CD4-positive, alpha-beta T cell treated with Interleukin-10 for 1 hour (primary cell): ENCODE data around the gene GET4.

Experiments
- DNase-seq: peaks from one replicate; pipeline ENCODE4 v3.0.0-alpha.2; 2020

GET4 gene

DNA sequence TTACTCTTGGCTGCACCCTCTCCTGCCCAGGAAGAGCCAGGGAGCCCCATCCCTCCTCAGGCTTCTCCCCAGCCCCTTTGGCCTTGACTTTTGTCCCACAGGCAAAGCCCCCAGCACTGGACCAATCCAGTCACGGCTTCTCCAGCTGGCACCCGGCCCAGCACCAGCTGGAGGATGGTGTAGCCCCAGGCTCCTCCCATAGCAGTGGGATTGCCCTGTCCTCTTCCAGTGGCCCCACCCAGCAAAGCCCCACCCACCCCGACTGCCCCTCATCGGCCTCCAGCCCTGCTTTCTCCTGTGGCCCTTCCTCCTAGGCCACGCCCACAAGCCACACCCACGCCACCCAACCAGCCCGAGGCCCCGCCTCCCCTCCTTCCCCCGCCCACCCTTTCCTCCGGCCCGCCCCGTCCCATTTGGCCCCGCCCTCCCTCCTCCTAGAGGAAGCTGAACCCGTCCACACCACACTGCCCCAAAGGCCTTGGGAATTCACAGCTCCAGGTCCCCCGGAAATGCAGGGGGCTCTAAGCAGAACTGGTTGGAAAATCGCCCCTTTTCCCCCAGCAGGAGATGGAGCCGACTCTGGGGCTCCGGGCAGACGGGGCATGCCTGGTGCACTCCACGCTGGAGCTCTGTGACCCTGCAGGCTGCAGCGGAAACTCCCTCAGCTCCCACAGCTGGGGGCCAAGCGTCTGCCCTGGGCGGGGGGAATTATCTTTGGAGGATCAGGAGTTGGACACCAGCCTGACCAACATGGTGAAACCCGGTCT lies 25.2 kb downstream of the GET4 start:
- DNase-seq: peak; percentile 53

DNA sequence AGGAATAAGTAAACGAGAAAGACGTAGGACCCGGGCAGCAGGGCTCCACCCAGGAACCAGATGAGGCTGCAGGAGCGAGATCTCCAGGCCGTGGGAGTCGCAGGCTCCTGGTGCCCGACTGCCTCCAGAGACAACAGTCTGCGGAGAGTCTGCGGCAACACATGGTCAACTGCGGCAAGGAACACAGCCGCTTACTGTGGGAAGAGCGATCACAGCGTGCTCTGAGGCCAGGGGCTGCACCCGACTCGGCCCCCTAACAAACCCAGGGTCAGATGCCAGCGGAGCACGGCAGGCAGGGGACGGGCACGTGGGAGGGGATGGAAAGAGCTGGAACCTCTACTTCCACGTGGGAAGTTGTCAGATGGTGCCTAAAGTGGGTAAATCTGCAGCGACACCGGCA lies 26.6 kb downstream of the GET4 start:
- no peak for DNase-seq

DNA sequence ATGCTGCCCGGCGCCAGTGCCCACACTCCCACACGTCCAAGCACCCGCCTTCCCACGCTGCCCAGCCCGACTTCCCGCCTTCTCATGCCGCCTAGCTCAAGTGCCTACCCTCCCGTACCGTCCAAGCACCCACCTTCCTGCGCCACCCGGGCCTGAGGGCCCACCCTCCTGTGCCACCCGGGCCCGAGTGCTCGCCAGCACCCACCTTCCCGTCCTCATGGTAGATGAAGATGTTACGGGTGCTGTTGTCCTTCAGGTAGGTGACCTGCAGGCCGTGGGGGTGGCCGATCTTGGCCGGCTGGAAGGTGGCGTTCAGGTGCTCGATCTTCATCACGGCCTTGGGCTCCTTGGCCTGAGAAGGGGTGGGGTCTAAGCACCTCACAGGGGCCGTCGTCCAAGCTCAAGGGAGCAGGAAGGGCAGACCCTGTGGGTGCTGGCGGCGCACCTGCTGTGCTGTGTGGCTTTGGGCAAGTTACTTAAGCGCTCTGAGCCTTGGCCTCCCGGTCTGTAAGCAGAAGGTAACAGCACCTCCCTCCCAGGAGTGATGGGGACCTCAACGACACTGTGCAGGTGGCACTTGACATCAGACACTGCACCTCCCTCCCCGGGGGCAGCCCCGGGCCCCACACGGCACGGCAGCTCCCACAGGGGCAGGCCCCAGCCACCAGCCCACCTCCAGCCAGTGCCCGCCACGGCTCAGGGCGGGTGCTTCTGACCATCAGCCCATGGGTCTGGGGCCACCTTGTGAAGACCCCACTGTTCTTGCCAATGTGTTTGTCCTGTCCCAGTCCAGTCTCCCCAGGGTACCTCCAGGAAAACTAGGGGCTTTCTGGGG lies 27.8 kb downstream of the GET4 start:
- no peak for DNase-seq

DNA sequence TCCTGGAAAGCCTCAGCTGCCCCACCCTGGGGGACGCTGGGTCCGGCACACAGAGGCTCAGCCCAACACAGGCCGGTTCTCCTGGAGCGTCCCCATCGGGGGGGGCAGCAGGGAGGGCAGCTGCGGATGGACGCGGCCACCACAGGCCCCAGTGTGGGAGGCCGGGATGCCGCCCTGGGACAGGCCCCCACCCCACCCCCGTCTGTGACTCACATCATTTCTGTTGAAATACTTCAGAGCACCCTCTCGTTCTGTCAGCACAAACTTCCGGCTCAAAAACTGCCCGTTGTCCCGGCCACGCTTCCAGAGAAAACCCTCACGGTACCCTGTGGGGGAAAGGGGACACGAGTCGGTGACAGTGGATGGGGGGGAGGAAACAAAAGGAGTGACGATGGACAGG lies 28.5 kb downstream of the GET4 start:
- no peak for DNase-seq

DNA sequence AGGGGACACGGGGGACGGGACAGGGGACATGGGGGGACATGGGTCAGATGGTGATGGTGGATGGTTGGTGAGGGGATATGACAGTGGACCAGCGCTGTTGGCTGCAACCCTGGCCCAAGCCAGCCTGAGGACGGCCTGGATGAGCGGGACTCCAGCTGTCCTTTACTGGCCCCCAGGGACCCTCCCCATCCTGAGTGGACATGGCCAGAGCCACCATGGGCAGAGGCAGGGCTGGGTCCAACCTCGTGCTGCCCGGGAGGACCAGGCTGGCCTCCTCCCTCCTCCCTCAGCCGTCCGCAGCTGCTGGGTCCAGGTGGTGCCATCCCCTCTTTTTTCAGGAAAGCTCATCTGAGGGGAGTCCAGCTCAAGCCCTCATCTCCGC lies 30.4 kb downstream of the GET4 start:
- DNase-seq: no peak

DNA sequence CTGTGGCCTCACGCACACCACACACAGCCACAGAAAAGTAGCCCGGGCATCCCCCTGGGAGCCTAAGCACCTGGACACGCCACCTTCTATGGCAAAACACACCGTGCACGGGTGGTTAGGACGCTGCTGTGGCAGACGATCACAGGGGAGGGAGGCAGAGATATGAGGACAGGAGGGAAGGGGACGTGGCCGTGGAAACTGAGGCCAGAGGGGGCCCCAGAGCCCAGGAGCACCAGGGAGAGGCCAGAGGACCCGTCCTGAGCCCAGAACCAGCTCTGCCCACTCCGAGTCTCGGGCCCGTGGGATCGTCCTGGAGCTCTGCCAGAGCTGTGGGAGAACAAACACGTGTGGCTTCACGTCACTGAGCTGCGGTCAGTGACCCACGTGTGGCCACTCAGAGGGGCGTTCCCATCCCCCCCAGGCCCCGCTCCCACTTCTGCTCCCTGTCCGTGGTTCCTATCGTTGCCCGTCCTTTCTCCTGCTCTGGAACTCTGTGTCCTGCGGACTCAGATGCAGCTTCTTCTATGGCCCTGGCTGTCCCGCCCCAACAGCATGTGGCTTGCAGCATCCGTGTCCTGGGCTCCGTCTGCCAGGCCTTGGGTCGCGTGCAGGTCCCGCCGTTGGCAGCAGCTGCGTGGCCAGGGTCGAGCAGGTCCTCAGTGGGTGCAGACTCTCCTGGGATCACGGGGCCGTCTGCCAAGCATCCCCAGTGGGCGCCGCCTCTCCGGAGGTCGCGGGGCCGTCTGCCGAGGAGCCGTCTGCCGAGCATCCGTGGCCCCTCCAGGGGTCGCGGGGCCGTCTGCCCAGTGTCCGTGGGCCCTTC lies 31.0 kb downstream of the GET4 start:
- DNase-seq: peak; percentile 41

DNA sequence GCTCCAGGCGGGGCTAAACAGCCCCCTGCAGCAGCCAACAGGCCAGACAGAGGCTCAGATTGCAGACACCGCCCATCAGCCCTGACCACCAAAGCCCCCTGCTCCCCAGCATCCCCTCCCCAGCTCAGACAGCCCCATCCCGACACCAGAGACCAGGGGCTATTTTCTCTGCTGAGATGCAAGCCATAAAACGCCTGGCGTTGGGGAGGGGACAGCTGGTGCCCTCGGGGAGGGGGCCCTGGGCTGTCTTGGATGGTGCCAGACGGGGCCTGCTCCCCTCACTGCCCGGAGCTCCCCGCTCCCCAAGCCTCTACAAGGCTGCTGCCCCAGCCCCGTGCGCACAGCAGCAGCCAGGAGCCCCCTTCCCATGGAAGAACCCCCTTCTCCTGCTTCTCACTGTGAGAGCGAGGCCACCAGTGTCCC lies 31.8 kb downstream of the GET4 start:
- no peak for DNase-seq

DNA sequence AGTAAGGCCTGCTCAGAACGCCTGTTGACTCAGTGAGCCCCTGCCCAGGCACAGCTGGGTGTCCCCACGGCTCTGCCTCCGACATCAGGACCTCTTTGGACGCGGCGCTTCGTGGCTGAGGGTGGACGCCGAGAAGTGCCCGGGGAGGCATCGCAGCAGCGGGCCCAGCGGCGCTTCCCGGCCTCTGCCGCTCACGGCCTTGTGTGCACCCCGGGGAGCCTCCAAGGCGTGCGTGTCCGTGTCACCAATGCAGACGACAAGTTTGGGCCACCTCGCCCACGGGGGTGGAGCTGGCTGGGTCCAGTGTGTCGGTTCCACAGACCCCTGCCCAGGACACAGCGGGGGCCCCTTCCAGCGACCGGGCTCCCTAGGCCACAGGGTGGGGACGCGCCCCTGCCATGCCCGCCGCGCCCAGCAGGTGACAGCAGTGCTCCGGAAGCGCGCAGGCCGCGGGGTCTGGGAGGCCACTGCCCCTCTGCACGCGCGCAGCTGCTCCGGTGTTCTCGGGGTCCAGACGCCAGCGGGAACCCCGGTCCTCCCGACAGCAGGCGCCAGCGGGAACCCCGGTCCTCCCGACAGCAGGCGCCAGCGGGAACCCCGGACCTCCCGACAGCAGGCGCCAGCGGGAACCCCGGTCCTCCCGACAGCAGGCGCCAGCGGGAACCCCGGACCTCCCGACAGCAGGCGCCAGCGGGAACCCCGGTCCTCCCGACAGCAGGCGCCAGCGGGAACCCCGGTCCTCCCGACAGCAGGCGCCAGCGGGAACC lies 32.4 kb downstream of the GET4 start:
- DNase-seq: peak; percentile 72

DNA sequence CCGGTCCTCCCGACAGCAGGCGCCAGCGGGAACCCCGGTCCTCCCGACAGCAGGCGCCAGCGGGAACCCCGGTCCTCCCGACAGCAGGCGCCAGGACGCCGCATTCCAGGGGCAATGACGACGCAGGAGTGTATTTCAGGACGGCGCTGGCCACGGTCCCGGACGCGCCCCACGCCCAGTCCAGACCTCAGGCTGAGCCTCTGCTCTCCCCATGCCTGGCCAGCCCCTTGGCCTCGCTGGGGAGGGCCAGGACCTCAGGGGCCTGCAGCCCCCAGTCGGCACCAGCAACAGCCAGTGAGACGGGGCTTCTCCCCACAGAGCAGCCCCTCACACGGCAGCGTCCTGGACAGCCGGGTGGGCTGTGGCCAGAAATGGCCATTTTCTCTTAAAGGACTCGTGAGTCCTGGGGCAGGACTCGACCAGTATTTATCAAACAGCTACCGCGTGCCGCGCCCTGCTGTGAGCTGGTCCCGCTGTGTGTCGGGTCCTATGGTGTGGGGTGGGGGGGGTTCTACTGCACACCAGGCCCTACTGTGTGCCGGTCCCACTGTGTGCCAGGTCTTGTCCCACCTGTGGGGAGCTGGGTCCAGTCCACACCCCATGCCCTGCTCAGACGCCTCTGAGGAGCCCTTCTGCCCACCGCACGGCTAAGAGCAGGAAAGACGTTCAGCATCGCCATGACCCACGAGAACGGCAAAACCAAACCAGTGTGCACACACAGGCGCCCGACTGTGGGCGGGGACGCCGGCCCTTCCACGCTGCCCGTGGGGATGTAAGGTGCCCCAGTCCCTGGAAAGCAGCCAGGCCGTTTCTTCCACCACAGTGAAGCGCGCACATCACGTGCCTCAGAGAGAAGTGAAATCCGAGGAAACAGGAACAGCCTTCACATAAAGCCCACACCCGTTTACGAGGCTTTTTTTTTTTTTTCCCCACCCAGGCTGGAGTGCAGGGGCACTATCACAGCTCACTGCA lies 33.3 kb downstream of the GET4 start:
- peak; percentile 41 for DNase-seq

DNA sequence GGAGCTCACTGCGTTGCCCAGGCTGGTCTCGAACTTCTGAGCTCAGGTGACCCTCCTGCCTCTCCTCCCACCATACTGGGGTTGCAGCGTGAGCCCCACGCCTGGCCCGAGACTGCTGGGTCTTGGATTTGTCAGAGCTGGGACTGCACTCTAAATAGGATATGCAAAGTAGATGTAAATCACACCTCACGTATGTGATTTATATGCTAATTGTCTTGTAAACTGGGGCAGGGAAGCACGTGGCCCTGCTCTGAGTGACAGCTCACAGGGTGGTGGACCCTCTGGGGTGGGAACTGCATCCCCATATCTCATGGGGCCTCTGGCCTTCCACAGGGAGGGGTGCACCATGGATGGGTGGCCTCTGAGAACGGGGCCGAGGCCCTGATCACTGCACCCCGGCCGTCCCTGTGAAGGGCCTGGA lies 34.1 kb downstream of the GET4 start:
- no peak for DNase-seq

DNA sequence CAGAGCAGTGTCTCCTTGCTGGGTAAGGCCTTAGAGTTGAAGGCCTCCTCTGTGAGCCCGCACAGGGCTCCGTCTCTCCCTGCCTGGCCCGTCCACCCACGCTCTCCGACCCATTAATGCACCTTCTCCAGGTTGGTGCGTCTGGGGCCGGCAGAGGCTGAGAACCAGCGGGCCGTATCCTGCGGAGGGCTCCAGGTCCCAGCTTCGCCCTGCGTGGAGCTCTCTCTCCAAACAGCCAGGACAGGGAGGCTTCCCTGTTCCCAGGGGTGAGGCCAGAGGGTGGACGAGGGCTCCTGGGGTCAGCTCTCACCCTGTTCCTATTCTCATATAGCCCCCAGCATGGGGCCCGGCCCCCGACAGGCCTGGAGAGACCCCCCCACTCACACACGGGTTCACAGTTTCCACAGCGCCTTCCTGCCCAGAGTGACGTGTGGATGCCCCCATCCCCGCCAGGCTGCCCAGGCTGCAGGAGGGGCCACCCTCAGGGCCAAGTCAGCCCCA lies 34.6 kb downstream of the GET4 start:
- no peak for DNase-seq

DNA sequence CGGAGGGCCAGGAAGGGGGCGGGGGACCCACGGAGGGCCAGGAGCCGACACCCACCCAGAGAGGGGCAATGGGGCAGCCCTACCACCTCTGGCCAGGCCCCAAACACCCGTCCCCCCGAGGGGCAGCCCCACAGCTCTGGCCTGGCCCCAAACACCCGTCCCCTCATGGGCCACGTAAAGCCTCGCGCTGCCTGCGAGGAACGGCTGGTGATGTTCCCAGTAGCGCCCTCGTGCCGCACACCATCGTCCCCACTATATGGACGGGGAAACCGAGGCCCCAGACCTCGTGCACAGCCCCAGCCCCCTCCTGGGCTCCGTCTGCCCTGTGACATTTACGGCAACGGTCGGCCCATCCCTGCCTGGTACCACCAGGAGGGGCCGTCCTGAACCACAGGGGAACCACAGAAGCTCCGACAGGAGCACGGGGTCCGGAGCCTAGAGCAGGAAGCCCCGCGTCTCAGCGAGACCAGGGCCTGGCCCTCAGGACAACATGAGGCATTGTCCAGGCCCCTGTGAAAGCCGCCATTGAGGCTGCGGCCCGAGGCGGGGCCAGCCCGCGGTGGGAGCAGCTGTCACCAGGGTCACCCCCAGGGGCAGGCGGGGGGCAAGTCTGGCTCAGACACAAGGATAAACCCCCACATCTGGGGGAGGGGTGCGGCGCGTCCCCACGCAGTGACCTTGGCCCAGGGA lies 35.6 kb downstream of the GET4 start:
- no peak for DNase-seq

DNA sequence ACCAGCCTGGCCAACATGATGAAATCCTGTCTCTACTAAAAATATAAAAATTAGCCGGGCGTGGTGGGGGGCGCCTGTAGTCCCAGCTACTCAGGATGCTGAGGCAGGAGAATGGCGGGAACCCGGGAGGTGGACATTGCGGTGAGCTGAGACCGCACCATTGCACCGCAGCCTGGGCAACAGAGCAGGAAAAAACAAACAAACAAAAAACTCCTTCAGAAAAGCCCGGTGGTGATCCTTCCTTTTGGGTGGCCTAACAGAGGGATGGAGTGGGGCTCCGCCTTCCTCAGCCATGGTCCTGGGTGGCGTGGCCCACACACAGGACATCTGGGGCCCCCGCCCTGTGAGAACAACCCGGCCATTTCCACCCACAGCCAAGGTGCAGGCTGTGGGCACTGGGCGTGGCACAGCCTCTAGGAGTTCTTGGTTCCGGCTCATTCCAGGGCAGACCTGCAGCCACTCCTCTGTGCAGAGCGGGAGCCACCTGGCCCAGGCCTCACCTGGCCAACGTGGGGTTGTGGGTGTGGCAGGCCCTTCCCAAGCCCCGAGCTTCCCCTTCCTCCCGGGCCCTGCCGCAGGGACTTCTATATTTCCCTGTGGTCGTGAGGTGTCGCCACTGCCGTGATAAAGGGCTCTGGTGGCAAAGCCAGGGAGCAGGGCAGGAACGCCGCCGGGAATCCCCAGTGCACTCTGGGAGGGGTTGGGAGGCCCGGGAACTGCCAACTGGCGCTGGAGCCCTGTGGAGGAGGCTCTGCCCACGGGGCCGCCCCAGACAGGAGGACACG lies 37.6 kb downstream of the GET4 start:
- DNase-seq: no peak

DNA sequence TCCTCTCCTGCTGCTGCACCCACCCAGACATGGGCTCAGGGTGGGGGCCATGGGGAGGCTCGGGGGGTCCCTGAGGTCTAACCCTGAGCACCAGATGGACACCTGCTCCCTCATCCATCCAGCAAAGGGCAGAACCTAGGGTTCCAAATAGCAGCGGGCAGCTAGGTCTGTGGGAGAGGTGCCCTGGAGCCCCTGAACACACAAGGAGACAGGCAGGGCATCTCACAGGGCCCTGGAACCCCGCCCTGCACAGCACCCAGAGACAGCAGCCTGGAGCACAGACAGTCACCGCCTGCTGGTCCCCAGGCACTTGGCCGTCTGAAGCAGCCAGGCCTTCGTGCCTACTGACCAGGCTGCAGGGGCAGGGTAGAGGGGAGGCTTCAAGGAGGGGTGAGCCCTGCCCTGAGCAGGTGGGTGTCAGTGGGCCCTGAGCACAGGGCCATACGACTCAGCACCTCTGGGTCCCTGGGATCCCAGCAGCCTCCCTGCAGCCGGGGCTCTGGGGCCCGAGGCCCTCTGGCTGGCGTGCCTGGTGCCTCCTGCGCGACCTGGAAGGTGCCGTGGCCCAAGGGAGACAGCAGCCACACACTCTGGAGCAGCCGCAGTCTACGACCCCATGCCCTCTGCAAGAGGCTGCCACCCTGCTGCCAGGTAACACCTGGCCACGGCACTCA lies 38.3 kb downstream of the GET4 start:
- no peak for DNase-seq

DNA sequence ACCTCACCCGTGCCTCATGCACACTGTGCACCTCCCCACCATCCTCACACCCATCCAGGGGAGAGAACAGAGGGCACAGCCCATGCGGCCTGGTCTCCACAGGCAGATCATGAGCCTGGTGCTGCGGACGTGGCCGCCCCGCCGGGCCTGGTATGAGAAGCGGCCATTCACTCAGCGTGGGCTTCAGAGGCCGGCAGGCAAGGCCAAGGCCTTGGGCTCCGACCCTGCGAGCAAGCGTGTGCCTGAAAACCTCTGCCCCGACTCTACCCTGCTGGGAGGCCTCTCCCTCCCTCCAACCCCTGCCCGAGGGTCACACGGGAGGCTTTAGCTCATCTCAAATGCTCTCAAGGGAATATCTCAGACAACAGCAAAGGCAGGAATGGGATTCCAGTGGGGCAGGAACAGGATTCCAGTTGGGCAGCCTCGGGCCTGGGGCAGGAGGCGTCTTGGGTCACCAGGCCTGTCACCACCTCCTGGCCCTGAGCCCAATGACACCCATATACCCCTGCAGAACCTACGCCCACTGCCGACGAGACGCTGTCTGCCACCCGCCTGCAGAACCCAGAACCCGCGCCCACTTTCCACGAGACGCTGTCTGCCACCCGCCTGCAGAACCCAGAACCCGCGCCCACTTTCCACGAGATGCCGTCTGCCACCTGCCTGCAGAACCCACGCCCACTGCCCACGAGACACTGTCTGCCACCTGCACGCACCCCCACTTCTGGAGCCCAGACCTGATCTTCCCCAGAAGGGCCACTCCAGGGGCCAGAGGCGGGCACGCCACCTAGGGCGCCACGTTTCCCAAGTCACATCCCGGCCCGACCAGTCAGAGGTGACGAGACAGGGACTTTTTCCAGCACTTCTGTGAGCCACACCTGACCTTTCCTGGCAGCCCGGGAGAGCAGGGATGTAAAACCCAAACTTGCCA lies 39.2 kb downstream of the GET4 start:
- no peak for DNase-seq

DNA sequence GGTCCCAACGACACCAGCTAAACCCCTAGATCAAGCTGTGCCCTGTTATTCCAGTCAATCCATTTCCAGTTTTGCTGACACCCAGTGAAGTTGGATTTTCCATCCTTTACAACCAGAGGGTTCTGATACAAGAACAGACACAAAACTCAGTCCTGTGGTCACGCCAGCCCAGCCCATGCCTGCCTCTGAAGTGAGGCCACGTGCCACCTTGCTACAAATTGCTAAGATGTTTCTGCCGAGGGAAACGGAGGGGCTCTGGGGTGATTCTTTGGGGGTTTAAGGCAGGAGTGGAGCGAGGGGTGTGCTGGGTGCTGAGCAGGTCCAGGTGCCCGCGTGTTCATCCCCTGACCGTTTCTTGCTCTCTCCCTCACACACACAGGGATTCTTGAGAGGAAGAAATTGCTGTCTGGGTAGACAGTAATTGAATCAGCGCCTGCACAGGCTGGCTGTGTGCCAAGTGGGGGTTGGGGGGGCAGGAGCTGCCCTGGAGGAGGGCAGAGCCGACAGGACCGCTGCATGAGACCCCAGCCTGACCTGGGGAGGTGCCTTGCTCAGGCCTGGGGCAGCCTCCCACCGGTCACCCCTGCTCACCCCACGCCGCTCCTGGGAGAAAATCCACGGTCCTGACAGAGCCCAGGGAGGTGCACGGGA lies 40.1 kb downstream of the GET4 start:
- DNase-seq: no peak
